ENCODE measurements around the gene BRIP1. TPM values are rescaled to one million over a fixed set of nuclear protein-coding genes. Genes with fewer than 3 reads are reported as not detected.

The BRIP1 gene
- total and polyA plus RNA-seq, 8 donors = 3.4 to 18.1 (median 12.1) TPM

DNA sequence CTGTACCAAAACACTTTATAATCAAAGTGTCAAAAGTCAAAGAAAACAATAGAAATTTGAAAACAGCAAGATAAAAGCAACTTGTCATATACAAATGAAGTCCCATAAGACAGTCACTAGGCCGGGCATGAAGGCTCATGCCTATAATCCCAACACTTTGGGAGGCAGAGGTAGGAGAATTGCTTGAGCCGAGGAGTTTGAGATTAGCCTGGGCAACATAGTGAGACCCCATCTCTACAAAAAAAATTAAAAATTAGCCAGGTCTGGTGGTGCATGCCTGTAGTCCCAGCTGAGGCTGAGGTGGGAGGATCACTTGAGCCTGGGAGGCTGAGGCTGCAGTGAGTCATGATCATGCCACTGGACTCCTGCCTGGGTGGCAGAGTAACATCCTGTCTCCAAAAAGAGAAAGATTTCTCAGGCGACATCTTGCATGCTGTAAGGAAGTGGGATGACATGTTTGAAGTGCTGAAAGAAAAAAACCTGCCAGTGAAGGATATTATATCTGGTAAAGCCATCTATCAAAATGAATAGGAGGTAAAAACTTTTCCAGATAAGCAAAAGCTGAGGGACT is 173.6 kb downstream of the BRIP1 start:
- Histone ChIP-seq H3K9me3 (no peaks in the 10 kb centered on the region), H3K36me3 (no peaks in the 10 kb centered on the region), H3K4me1 (no peaks in the 10 kb centered on the region), H3K27ac (no peak overlapping the region), H3K27me3 (no peaks in the 10 kb centered on the region), H3K4me3 (no peak overlapping the region)
- intact Hi-C loops (cut with DNase I) = no loop called here
- ATAC-seq = no peak
- no peak for DNase-seq
- TF ChIP-seq CTCF (IDR thresholded peaks at IDR 0.05) = no peak

- Histone ChIP-seq H3K4me1 (no peaks in the 10 kb centered on the region), H3K4me3 (no peak overlapping the region), H3K36me3 (no peaks in the 10 kb centered on the region), H3K27ac (no peak overlapping the region), H3K27me3 (no peaks in the 10 kb centered on the region), H3K9me3 (no peaks in the 10 kb centered on the region)
- intact Hi-C loops (cut with DNase I) = no loop called here
- no peak for TF ChIP-seq CTCF (IDR thresholded peaks at IDR 0.05)
- ATAC-seq = no peak
- no peak for DNase-seq
These were observed 175.6 kb downstream of the BRIP1 start for GRCh38 chr17:61687769-61688168.

- intact Hi-C loops (cut with DNase I) = no loop called here
- H3K27ac ChIP-seq = no peak overlapping the region
- no peak for ATAC-seq
- no peak overlapping the region for H3K4me3 ChIP-seq
- no peaks in the 10 kb centered on the region for H3K36me3 ChIP-seq
- no peak for TF ChIP-seq CTCF (IDR thresholded peaks at IDR 0.05)
- H3K9me3 ChIP-seq = no peaks in the 10 kb centered on the region
- no peaks in the 10 kb centered on the region for H3K27me3 ChIP-seq
- H3K4me1 ChIP-seq = no peaks in the 10 kb centered on the region
- no peak for DNase-seq
These were observed 177.2 kb downstream of the BRIP1 start for GRCh38 chr17:61686113-61686512.

DNA sequence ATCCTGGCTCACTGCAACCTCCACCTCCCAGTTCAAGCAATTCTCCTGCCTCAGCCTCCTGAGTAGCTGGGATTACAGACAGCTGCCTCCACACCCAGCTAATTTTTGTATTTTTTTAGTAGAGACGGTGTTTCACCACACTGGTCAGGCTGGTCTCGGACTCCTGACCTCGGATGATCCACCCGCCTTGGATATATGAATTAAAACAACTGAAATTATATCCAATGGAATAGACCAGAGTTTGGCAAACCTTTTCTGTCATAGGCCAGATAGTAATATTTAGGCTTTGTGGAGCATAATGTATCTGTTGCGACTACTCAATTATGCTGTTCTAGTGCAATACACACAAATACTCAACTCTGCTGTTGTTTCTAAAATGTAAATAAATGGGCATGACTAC is 178.5 kb downstream of the BRIP1 start:
- TF ChIP-seq CTCF (IDR thresholded peaks at IDR 0.05) = no peak
- Histone ChIP-seq H3K4me1 (no peaks in the 10 kb centered on the region), H3K4me3 (no peak overlapping the region), H3K27ac (no peak overlapping the region), H3K9me3 (no peaks in the 10 kb centered on the region), H3K27me3 (no peaks in the 10 kb centered on the region), H3K36me3 (no peaks in the 10 kb centered on the region)
- ATAC-seq (no peak), DNase-seq (no peak)
- intact Hi-C loops (cut with DNase I) = no loop called here

DNA sequence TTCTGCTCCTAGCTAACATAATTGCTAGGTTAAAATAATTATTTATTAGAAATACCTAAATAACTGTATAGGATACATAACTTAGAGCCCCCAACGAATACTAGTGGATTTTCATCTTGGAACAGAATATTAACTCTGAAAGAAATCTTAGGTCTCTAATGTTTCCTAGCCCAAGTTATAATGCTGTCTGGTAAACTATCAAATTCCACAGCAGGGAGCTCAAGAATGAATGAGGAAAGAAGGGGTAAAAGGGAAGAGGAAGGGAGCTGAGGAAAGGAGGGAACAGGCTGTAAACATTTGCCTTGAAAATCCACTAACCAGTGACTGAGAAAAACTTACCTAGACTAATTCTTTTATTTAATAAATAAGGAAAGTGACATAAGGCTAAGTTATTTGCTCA is 179.2 kb downstream of the BRIP1 start:
- no peak for TF ChIP-seq CTCF (IDR thresholded peaks at IDR 0.05)
- H3K27ac ChIP-seq = no peak overlapping the region
- H3K36me3 ChIP-seq = no peaks in the 10 kb centered on the region
- H3K9me3 ChIP-seq = no peaks in the 10 kb centered on the region
- no peaks in the 10 kb centered on the region for H3K4me1 ChIP-seq
- intact Hi-C loops (cut with DNase I) = no loop called here
- ATAC-seq = no peak
- H3K27me3 ChIP-seq = no peaks in the 10 kb centered on the region
- no peak for DNase-seq
- no peak overlapping the region for H3K4me3 ChIP-seq

Measured in left lung (tissue), 10 donors.